DND-41 (cell line): Measurements from ENCODE around the gene OCIAD1.
"Not testable (repeated sequence)": the region's sequence is repeated elsewhere in the genome, so short reads cannot be mapped to it uniquely, and the experiment has no call there.

Experiments
- ATAC-seq: fragments of 200-7000 bp; cut with Tn5 transposase; 3 replicates; pipeline ENCODE4 v1.9.1; 2021; ENCODE audit warnings: low read depth; ENCODE audit not compliant: insufficient read depth
- DNase-seq: peaks from one replicate; pipeline ENCODE4 v3.0.0-alpha.2; 2020
- H2AFZ ChIP-seq: 2 replicates; pipeline ENCODE4 v1.6.0; 2012; ENCODE audit warnings: low read depth, low read length
- H3K27ac ChIP-seq: 2 replicates; pipeline ENCODE4 v1.5.1; 2012; ENCODE audit warnings: low read length, inconsistent platforms
- H3K27me3 ChIP-seq: fragments of 200-600 bp; sonication (generic); 2 replicates; pipeline ENCODE4 v1.6.0; 2012; ENCODE audit warnings: low read length, mild to moderate bottlenecking, inconsistent platforms; ENCODE audit not compliant: insufficient read depth, poor library complexity
- H3K36me3 ChIP-seq: 2 replicates; pipeline ENCODE4 v1.5.1; 2012; ENCODE audit warnings: low read length, inconsistent platforms; ENCODE audit not compliant: insufficient read depth
- H3K4me1 ChIP-seq: 2 replicates; pipeline ENCODE4 v1.5.1; 2012; ENCODE audit warnings: mild to moderate bottlenecking, low read length; ENCODE audit not compliant: insufficient read depth
- H3K4me2 ChIP-seq: 2 replicates; pipeline ENCODE4 v1.6.0; 2012; ENCODE audit warnings: mild to moderate bottlenecking, moderate library complexity, low read length, inconsistent platforms; ENCODE audit not compliant: insufficient read depth
- H3K4me3 ChIP-seq, 2 experiments: fragments of 200-600 bp in 1 of 2; shearing (Covaris generic) in 1 of 2; 2 replicates each; pipeline ENCODE4 v1.5.1; 2012 to 2016; ENCODE audit warnings: inconsistent platforms in 2 of 2, low read length in 2 of 2, mild to moderate bottlenecking in 2 of 2, low read depth in 1 of 2, moderate library complexity in 1 of 2
- H3K79me2 ChIP-seq: 2 replicates; pipeline ENCODE4 v1.6.0; 2012; ENCODE audit warnings: low read length, inconsistent platforms; ENCODE audit not compliant: insufficient read depth
- H3K9ac ChIP-seq: 2 replicates; pipeline ENCODE4 v1.6.0; 2012; ENCODE audit warnings: low read depth, mild to moderate bottlenecking, inconsistent platforms, low read length, moderate library complexity
- H3K9me3 ChIP-seq: 2 replicates; pipeline ENCODE4 v1.5.1; 2012; ENCODE audit warnings: low read length, moderate library complexity, mild to moderate bottlenecking, inconsistent platforms; ENCODE audit not compliant: insufficient read depth, severe bottlenecking
- H4K20me1 ChIP-seq: 2 replicates; pipeline ENCODE4 v1.6.0; 2012; ENCODE audit warnings: low read length; ENCODE audit not compliant: insufficient read depth
- EZH2 ChIP-seq: IDR thresholded peaks from 3 replicates; pipeline ENCODE4 v1.6.1; 2012; ENCODE audit warnings: borderline replicate concordance, low read depth, mild to moderate bottlenecking, moderate library complexity, low read length, inconsistent platforms; ENCODE audit not compliant: severe bottlenecking
- TF ChIP-seq, protein P1 (sequence below): IDR thresholded peaks from 2 replicates; pipeline ENCODE4 v1.5.1; 2012; ENCODE audit warnings: borderline replicate concordance, low read length, moderate library complexity, mild to moderate bottlenecking; ENCODE audit not compliant: poor library complexity, severe bottlenecking; ENCODE audit errors: extremely low read depth

OCIAD1 gene

DNA sequence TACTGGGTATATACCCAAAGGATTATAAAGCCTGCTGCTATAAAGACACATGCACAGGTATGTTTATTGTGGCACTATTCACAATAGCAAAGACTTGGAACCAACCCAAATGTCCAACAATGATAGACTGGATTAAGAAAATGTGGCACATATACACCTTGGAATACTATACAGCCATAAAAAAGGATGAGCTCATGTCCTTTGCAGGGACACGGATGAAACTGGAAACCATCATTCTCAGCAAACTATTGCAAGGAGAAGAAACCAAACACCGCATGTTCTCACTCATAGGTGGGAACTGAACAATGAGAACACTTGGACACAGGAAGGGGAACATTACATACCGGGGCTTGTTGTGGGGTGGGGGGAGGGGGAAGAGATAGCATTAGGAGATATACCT lies 58.9 kb downstream of the OCIAD1 start:
- H3K4me3 ChIP-seq, H3K4me2 ChIP-seq, H2AFZ ChIP-seq, H3K4me1 ChIP-seq, H4K20me1 ChIP-seq, H3K27me3 ChIP-seq, H3K27ac ChIP-seq, H3K9me3 ChIP-seq, DNase-seq, H3K79me2 ChIP-seq, ATAC-seq, H3K9ac ChIP-seq: not testable (repeated sequence)
- peaks cover 38% of the 10 kb centered on the region for H3K36me3 ChIP-seq

DNA sequence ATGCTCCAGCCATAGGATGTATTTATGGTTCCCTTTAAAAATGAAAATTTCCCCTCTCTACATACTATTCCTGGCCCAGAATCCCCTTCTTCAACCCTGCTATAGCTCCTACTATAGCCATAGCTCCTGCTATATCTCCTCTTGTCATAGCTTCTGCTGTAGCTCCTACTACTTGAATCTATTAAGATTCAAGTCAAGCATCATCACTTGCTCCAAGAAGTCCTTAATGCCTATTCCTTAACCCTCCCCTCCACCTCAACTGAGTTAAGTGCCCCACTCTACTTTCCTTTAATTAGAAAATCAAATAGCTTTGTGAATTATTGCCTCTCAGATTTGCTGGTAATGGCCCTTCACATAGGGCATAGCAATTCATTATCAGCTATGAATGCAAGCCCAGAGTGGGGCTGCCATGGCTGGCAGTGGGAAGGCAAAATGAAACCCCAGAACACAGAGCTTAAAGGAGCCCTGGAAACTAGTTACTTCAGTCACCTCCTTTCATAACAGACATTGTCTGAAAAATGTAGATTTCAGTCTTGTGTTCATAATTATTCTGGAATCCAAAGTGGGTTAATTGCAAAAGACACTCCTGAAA lies 60.2 kb downstream of the OCIAD1 start:
- Histone ChIP-seq H3K36me3 (peaks cover 51% of the 10 kb centered on the region), H3K4me1 (no peaks in the 10 kb centered on the region), H3K27me3 (no peaks in the 10 kb centered on the region), H3K9ac (no peak overlapping the region), H4K20me1 (no peaks in the 10 kb centered on the region), H3K79me2 (no peaks in the 10 kb centered on the region), H3K9me3 (no peaks in the 10 kb centered on the region), H2AFZ (no peak overlapping the region), H3K4me2 (no peak overlapping the region), H3K4me3 (no peak overlapping the region), H3K27ac (no peak overlapping the region)
- DNase-seq (no peak), ATAC-seq (no peak)
- TF ChIP-seq, protein P1, sequence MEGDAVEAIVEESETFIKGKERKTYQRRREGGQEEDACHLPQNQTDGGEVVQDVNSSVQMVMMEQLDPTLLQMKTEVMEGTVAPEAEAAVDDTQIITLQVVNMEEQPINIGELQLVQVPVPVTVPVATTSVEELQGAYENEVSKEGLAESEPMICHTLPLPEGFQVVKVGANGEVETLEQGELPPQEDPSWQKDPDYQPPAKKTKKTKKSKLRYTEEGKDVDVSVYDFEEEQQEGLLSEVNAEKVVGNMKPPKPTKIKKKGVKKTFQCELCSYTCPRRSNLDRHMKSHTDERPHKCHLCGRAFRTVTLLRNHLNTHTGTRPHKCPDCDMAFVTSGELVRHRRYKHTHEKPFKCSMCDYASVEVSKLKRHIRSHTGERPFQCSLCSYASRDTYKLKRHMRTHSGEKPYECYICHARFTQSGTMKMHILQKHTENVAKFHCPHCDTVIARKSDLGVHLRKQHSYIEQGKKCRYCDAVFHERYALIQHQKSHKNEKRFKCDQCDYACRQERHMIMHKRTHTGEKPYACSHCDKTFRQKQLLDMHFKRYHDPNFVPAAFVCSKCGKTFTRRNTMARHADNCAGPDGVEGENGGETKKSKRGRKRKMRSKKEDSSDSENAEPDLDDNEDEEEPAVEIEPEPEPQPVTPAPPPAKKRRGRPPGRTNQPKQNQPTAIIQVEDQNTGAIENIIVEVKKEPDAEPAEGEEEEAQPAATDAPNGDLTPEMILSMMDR, result no peak
- TF ChIP-seq EZH2, result no peak

DNA sequence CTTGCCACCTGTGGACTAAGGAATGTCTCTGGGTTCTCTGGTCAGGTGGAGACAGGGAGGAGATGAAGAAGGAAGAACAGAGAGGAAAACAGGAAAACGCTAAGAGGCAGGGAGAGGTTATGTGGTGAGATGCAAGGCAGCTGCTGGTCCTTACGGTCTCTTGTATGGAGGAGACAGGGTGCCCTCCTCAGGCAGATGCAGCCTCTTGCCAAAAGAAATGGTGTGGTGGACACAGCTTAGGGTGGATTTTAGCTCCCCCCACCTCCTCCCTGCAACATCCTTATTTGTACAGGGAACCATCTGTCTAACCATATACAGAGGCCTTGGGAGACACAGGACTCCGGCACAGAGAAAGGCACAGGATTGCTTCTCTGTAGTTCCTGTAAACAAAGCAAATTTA lies 66.0 kb downstream of the OCIAD1 start:
- H3K9ac ChIP-seq, result no peak overlapping the region
- ATAC-seq, result no peak
- DNase-seq, result no peak
- peaks cover 88% of the 10 kb centered on the region for H3K36me3 ChIP-seq
- H3K4me2 ChIP-seq, result no peak overlapping the region
- no peak overlapping the region for H3K4me3 ChIP-seq
- no peaks in the 10 kb centered on the region for H3K27me3 ChIP-seq
- no peak overlapping the region for H2AFZ ChIP-seq
- H3K9me3 ChIP-seq, result no peaks in the 10 kb centered on the region
- H3K4me1 ChIP-seq, result no peaks in the 10 kb centered on the region
- no peaks in the 10 kb centered on the region for H3K79me2 ChIP-seq
- TF ChIP-seq, protein P1, result no peak
- TF ChIP-seq EZH2, result no peak
- H3K27ac ChIP-seq, result no peak overlapping the region
- no peaks in the 10 kb centered on the region for H4K20me1 ChIP-seq

DNA sequence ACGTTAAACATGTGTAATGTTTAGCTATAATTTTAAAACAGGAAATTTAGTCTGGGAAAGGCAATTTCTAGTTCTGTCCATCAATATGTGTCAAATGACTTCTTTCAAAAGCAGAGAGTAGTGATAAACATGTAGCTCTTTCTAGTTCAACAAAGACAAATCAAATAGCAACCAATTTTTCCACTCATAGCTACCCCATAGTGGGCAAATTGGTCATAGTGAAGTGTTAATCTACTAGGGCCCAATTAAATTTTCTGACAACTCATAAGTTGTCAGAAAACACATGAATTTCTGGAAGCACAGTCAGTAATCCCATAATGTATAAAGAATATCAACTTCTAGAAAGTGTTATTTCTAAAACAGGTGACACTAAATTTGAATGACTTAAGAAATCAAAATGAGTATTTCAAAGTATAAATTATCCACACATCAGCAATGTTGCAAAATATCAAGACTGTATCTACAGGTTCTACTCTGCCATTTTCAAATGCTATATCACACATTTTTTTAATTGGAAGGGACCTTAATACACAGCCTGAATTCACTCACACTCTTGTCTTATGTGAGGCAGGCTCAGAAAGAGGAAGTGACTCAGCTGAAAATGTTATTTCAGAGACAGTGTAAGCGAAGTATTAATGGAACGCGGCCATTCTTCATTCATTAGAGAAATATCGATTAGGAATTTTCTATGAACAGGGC lies 68.0 kb downstream of the OCIAD1 start:
- Histone ChIP-seq H3K9me3 (no peaks in the 10 kb centered on the region), H3K9ac (no peak overlapping the region), H3K4me2 (no peak overlapping the region), H3K36me3 (peaks cover 84% of the 10 kb centered on the region), H2AFZ (no peak overlapping the region), H3K27ac (no peak overlapping the region), H4K20me1 (no peaks in the 10 kb centered on the region), H3K4me1 (no peaks in the 10 kb centered on the region), H3K27me3 (no peaks in the 10 kb centered on the region), H3K79me2 (no peaks in the 10 kb centered on the region; the same call in 1 of the 2 replicates), H3K4me3 (no peak overlapping the region)
- DNase-seq, result no peak
- TF ChIP-seq, protein P1, result no peak
- TF ChIP-seq EZH2, result no peak
- ATAC-seq, result no peak
